OCI-LY7 (cell line): Measurements from ENCODE around the gene SLC22A7.

ENCODE experiments used
- EZH2phosphoT487 ChIP-seq: fragments of 200-600 bp; sonication (generic); IDR thresholded peaks from 2 replicates; pipeline ENCODE4 v1.6.1; 2018; ENCODE audit warnings: low read depth, borderline replicate concordance, mild to moderate bottlenecking, mixed run types, antibody characterized with exemption, low read length, moderate library complexity, mixed read lengths
- TF ChIP-seq, protein P1 (sequence below): fragments of 200-600 bp; sonication (generic); conservative IDR thresholded peaks from 2 replicates; pipeline ENCODE4 v1.5.1; 2014; ENCODE audit warnings: mild to moderate bottlenecking, antibody characterized with exemption, low read length, moderate library complexity, mixed read lengths

DNA sequence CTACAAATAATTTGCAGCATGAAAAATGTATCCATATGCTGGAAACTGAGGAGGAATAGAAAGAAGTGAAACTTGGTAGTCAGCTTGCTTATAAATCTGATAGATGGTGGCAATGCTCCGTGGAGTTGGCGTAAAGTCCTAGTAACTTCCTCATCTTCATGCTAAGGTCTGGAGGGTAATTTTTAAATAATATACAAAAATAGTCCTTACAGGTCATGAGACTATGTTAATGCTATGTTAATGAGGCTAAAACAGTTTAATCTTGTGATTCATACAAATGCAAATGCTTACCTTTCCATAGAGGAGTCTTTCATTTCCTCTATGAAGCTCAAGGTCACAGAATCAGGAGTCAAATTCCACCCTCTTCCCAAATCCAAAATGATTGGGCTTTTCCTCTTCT is 20.0 kb downstream of the SLC22A7 start:
- TF ChIP-seq, protein P1, sequence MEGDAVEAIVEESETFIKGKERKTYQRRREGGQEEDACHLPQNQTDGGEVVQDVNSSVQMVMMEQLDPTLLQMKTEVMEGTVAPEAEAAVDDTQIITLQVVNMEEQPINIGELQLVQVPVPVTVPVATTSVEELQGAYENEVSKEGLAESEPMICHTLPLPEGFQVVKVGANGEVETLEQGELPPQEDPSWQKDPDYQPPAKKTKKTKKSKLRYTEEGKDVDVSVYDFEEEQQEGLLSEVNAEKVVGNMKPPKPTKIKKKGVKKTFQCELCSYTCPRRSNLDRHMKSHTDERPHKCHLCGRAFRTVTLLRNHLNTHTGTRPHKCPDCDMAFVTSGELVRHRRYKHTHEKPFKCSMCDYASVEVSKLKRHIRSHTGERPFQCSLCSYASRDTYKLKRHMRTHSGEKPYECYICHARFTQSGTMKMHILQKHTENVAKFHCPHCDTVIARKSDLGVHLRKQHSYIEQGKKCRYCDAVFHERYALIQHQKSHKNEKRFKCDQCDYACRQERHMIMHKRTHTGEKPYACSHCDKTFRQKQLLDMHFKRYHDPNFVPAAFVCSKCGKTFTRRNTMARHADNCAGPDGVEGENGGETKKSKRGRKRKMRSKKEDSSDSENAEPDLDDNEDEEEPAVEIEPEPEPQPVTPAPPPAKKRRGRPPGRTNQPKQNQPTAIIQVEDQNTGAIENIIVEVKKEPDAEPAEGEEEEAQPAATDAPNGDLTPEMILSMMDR = no peak
- no peak for TF ChIP-seq EZH2phosphoT487
